ENCODE measurements around the gene MEPE. TPM values are rescaled to one million over a fixed set of nuclear protein-coding genes. Genes with fewer than 3 reads are reported as not detected.
A peak's percentile ranks its signal among the peaks of the same experiment; 100 is the strongest.

MEPE gene
- total and polyA plus RNA-seq, 4 donors: 0.07 TPM; not detected in 3

DNA sequence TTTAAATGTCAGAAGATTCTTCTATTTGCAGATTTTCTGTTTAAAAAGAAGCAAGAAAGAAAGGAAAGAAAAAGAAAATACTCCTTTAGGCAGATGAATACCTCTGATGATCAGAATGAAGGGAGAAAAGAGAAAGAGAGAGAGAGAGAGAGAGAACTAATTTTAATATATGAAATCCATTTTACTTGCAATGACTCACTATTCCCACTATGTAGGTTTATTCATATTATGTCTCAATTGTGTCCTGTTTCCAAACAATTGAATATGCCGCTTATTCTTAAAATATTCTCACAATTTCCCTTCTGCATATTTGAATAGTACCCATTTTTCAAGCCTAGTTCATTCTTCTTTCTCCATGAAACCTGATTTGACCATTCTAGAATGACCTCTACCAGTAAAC lies 11.7 kb downstream of the MEPE start:
- Histone ChIP-seq H3K4me1 (ENCODE audit: control insufficient read depth in 4 of 4, insufficient read depth in 4 of 4, low read length in 3 of 4) (peaks cover 2 to 7% (median 4%) of the 10 kb centered on the region in 4 donors), H3K36me3 (ENCODE audit: control insufficient read depth in 4 of 4, insufficient read depth in 3 of 4, low read depth in 1 of 4, low read length in 3 of 4) (no peaks in the 10 kb centered on the region), H3K9me3 (ENCODE audit: control insufficient read depth in 4 of 4, low read length in 3 of 4) (no peaks in the 10 kb centered on the region), H3K27me3 (ENCODE audit: control insufficient read depth in 4 of 4, insufficient read depth in 4 of 4, low read length in 3 of 4) (no peaks in the 10 kb centered on the region), H3K27ac (ENCODE audit: low read depth in 1 of 2, low read length in 2 of 2) (no peak overlapping the region), H3K9ac (ENCODE audit: low read depth in 1 of 2, low read length in 2 of 2) (no peak overlapping the region), H3K4me3 (ENCODE audit: low read depth in 1 of 3, low read length in 3 of 3) (no peak overlapping the region)
- no peak for DNase-seq (ENCODE audit: low spot score)
- WGBS: 87% methylated on average over 1 of the region's 1 CpG
- TF ChIP-seq, protein P1, sequence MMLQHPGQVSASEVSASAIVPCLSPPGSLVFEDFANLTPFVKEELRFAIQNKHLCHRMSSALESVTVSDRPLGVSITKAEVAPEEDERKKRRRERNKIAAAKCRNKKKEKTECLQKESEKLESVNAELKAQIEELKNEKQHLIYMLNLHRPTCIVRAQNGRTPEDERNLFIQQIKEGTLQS (IDR thresholded peaks at IDR 0.05): no peak

DNA sequence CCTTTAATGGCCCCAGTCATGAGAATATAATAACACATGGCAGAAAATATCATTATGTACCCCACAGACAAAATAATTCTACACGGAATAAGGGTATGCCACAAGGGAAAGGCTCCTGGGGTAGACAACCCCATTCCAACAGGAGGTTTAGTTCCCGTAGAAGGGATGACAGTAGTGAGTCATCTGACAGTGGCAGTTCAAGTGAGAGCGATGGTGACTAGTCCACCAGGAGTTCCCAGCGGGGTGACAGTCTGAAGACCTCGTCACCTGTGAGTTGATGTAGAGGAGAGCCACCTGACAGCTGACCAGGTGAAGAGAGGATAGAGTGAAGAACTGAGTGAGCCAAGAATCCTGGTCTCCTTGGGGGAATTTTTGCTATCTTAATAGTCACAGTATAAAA lies 13.5 kb downstream of the MEPE start:
- no peak overlapping the region for H3K9ac ChIP-seq (ENCODE audit: low read depth in 1 of 2, low read length in 2 of 2)
- no peak for DNase-seq (ENCODE audit: low spot score)
- no peaks in the 10 kb centered on the region for H3K27me3 ChIP-seq (ENCODE audit: control insufficient read depth in 4 of 4, insufficient read depth in 4 of 4, low read length in 3 of 4)
- no peaks in the 10 kb centered on the region for H3K36me3 ChIP-seq (ENCODE audit: control insufficient read depth in 4 of 4, insufficient read depth in 3 of 4, low read depth in 1 of 4, low read length in 3 of 4)
- H3K4me1 ChIP-seq (ENCODE audit: control insufficient read depth in 4 of 4, insufficient read depth in 4 of 4, low read length in 3 of 4): peaks cover 2 to 7% (median 4%) of the 10 kb centered on the region in 4 donors
- no peaks in the 10 kb centered on the region for H3K9me3 ChIP-seq (ENCODE audit: control insufficient read depth in 4 of 4, low read length in 3 of 4)
- no peak overlapping the region for H3K4me3 ChIP-seq (ENCODE audit: low read depth in 1 of 3, low read length in 3 of 3)
- TF ChIP-seq FOXA2 (IDR thresholded peaks at IDR 0.05): no peak
- TF ChIP-seq, protein P2, sequence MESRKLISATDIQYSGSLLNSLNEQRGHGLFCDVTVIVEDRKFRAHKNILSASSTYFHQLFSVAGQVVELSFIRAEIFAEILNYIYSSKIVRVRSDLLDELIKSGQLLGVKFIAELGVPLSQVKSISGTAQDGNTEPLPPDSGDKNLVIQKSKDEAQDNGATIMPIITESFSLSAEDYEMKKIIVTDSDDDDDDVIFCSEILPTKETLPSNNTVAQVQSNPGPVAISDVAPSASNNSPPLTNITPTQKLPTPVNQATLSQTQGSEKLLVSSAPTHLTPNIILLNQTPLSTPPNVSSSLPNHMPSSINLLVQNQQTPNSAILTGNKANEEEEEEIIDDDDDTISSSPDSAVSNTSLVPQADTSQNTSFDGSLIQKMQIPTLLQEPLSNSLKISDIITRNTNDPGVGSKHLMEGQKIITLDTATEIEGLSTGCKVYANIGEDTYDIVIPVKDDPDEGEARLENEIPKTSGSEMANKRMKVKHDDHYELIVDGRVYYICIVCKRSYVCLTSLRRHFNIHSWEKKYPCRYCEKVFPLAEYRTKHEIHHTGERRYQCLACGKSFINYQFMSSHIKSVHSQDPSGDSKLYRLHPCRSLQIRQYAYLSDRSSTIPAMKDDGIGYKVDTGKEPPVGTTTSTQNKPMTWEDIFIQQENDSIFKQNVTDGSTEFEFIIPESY (IDR thresholded peaks at IDR 0.05): no peak
- TF ChIP-seq, protein P3, sequence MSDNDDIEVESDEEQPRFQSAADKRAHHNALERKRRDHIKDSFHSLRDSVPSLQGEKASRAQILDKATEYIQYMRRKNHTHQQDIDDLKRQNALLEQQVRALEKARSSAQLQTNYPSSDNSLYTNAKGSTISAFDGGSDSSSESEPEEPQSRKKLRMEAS (IDR thresholded peaks at IDR 0.05): no peak
- no peak overlapping the region for H3K27ac ChIP-seq (ENCODE audit: low read depth in 1 of 2, low read length in 2 of 2)
- WGBS: 89% methylated on average over 5 of the region's 5 CpGs

DNA sequence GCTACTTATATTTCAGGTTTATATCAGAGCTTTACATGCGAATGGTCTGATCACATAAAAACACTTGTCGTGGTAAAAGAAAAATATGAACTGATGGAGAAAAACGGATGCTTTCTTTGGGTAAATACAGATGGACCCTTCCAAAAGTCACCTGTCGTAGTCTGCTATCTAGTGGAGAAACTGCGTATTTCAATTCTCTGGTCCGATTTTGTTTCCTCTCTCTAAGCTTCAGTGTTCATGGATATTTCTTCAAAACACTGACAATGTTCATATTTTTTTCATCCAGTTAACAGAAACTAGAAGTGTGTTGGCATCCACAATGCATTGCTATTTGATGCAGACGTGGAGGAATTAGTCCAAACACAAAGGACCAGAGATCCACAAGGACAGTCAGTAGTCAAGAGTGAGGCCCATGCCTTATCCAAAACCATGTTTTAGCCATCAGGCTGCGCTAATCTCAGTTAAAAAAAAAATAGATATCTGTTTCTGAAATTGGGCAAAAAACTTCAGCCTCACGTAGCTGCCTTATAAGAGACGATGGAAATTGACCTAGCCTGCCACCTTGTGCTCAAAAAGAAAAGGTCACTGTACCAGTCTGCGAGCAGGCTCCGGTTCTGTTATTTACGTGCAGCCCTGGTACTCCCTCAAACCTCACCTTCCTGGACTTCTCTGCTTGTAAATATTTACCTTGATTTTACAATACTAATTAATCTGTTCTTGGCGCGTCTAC lies 16.0 kb downstream of the MEPE start:
- Histone ChIP-seq H3K4me3 (ENCODE audit: low read depth in 1 of 3, low read length in 3 of 3) (no peak overlapping the region), H3K27ac (ENCODE audit: low read depth in 1 of 2, low read length in 2 of 2) (no peak overlapping the region), H3K36me3 (ENCODE audit: control insufficient read depth in 4 of 4, insufficient read depth in 3 of 4, low read depth in 1 of 4, low read length in 3 of 4) (no peaks in the 10 kb centered on the region), H3K27me3 (ENCODE audit: control insufficient read depth in 4 of 4, insufficient read depth in 4 of 4, low read length in 3 of 4) (no peaks in the 10 kb centered on the region), H3K4me1 (ENCODE audit: control insufficient read depth in 4 of 4, insufficient read depth in 4 of 4, low read length in 3 of 4) (peaks cover 2 to 7% (median 4%) of the 10 kb centered on the region in 4 donors), H3K9ac (ENCODE audit: low read depth in 1 of 2, low read length in 2 of 2) (no peak overlapping the region), H3K9me3 (ENCODE audit: control insufficient read depth in 4 of 4, low read length in 3 of 4) (no peaks in the 10 kb centered on the region)
- TF ChIP-seq GABPA (IDR thresholded peaks at IDR 0.05 in 1 of 2, conservative IDR thresholded peaks at IDR 0.05 in 1 of 2) (no peak), RAD21 (IDR thresholded peaks at IDR 0.05) (peak; percentile 75 to 79), JUND (IDR thresholded peaks at IDR 0.05) (no peak), HNF4G (IDR thresholded peaks at IDR 0.05) (no peak), NR2F2 (IDR thresholded peaks at IDR 0.05) (peak; percentile 29)
- TF ChIP-seq, protein P4, sequence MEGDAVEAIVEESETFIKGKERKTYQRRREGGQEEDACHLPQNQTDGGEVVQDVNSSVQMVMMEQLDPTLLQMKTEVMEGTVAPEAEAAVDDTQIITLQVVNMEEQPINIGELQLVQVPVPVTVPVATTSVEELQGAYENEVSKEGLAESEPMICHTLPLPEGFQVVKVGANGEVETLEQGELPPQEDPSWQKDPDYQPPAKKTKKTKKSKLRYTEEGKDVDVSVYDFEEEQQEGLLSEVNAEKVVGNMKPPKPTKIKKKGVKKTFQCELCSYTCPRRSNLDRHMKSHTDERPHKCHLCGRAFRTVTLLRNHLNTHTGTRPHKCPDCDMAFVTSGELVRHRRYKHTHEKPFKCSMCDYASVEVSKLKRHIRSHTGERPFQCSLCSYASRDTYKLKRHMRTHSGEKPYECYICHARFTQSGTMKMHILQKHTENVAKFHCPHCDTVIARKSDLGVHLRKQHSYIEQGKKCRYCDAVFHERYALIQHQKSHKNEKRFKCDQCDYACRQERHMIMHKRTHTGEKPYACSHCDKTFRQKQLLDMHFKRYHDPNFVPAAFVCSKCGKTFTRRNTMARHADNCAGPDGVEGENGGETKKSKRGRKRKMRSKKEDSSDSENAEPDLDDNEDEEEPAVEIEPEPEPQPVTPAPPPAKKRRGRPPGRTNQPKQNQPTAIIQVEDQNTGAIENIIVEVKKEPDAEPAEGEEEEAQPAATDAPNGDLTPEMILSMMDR (IDR thresholded peaks at IDR 0.05; ENCODE audit: low read depth, low read length, missing input control): peak; percentile 70
- TF ChIP-seq, protein P2 (IDR thresholded peaks at IDR 0.05): no peak
- no peak for DNase-seq (ENCODE audit: low spot score)
- 10% methylated on average over 15 of the region's 15 CpGs for WGBS
